ENCODE data around the gene CRBN.

The CRBN gene

GRCh38 chr3:3209057-3209456, 29.6 kb upstream of the CRBN start:
- no peak for DNase-seq (ENCODE audit: low read depth in 2 of 2)
- no peak for TF ChIP-seq CTCF (IDR thresholded peaks at IDR 0.05; ENCODE audit: low read depth, low read length)

DNA sequence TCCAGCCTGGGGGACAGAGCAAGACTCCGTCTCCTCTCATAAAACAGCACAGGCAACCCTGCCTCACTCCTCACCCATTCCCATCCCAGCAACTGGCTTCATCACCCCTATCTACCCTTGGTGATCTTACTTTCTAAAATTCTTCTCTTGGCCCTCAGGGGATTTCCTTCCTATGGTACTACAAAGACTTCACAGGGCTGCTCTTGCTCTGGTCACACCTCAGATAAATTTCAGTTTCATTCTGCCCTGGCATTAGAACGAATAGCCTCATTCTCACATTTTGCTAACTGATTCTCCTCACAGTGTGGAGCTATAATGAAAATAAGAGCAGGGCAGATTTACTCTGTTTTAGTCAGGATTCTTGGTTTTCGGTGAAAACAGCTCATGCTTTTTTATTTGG, 22.1 kb upstream of the CRBN start:
- TF ChIP-seq CTCF (IDR thresholded peaks at IDR 0.05; ENCODE audit: low read depth, low read length), result no peak
- H3K4me3 ChIP-seq (replicated peaks in 1 of 2; ENCODE audit: low read depth in 2 of 2, low read length in 2 of 2), result no peak overlapping the region
- DNase-seq (ENCODE audit: low read depth in 2 of 2), result no peak

More at GRCh38 chr3:3209057-3209456, 29.6 kb upstream of the CRBN start:
- H3K4me3 ChIP-seq (replicated peaks in 1 of 2; ENCODE audit: low read depth in 2 of 2, low read length in 2 of 2), result no peak overlapping the region

GRCh38 chr3:3200632-3201212, 21.2 kb upstream of the CRBN start:
- TF ChIP-seq CTCF (IDR thresholded peaks at IDR 0.05; ENCODE audit: low read depth, low read length), result peak; percentile 76
- H3K4me3 ChIP-seq (replicated peaks in 1 of 2; ENCODE audit: low read depth in 2 of 2, low read length in 2 of 2), result no peak overlapping the region

DNA sequence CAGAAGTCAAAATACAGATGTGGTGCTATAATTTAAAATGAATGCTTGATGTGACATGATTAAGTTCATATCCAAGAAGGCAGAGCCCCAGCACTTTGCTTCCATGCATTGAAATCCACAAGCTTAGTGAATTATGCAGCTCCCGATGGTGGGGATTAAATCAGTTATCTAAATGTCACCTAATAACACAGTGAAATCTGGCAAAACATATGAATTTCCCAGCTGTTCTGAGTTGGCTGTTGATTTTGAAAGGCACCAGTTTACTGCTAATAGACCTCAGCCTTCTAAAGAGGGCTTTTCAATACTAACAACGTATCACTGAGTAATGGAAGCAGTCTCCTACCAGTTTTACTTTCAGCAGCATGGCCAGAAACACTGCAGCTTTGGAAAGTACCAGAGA, 19.8 kb upstream of the CRBN start:
- no peak for DNase-seq (ENCODE audit: low read depth in 2 of 2)
- no peak overlapping the region for H3K4me3 ChIP-seq (replicated peaks in 1 of 2; ENCODE audit: low read depth in 2 of 2, low read length in 2 of 2)
- no peak for TF ChIP-seq CTCF (IDR thresholded peaks at IDR 0.05; ENCODE audit: low read depth, low read length)

More at GRCh38 chr3:3200632-3201212, 21.2 kb upstream of the CRBN start:
- peak; percentile 77 to 82 for DNase-seq (ENCODE audit: low read depth in 2 of 2)

GRCh38 chr3:3196148-3196861, 16.8 kb upstream of the CRBN start:
- peak; percentile 52 for TF ChIP-seq CTCF (IDR thresholded peaks at IDR 0.05; ENCODE audit: low read depth, low read length)

DNA sequence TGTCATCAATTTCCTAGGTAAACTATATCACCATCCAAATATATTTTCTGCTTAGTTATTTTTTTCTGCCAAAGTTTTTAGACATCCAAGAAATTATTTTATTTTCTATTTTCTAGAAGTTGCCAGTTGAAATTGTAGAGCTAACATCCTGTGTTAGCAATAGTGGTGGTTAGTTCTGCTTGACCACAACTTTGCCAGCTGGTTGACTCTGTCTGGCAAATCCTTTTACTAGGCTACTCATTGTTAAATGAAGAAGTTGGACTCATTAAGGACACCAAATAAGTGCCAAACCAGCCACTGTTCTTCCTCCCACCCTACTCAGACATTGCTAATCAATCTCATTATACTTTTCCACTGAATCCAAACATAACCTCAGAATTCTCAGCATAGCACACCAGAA, 15.4 kb upstream of the CRBN start:
- no peak overlapping the region for H3K4me3 ChIP-seq (replicated peaks in 1 of 2; ENCODE audit: low read depth in 2 of 2, low read length in 2 of 2)
- TF ChIP-seq CTCF (IDR thresholded peaks at IDR 0.05; ENCODE audit: low read depth, low read length), result no peak
- no peak for DNase-seq (ENCODE audit: low read depth in 2 of 2)

More at GRCh38 chr3:3196148-3196861, 16.8 kb upstream of the CRBN start:
- peak; percentile 12 to 19 for DNase-seq (ENCODE audit: low read depth in 2 of 2)
- no peak overlapping the region for H3K4me3 ChIP-seq (replicated peaks in 1 of 2; ENCODE audit: low read depth in 2 of 2, low read length in 2 of 2)

Measured in cardiac fibroblast (primary cell).